GM19455 (cell line): ENCODE results near the gene SLC25A38.
"Not testable (repeated sequence)": the region's sequence is repeated elsewhere in the genome, so short reads cannot be mapped to it uniquely, and the experiment has no call there.

ENCODE experiments used
- ATAC-seq: cut with Tn5 transposase; IDR thresholded peaks from one replicate; pipeline ENCODE4 v1.9.1; 2021; ENCODE audit not compliant: unreplicated experiment

SLC25A38 gene

DNA sequence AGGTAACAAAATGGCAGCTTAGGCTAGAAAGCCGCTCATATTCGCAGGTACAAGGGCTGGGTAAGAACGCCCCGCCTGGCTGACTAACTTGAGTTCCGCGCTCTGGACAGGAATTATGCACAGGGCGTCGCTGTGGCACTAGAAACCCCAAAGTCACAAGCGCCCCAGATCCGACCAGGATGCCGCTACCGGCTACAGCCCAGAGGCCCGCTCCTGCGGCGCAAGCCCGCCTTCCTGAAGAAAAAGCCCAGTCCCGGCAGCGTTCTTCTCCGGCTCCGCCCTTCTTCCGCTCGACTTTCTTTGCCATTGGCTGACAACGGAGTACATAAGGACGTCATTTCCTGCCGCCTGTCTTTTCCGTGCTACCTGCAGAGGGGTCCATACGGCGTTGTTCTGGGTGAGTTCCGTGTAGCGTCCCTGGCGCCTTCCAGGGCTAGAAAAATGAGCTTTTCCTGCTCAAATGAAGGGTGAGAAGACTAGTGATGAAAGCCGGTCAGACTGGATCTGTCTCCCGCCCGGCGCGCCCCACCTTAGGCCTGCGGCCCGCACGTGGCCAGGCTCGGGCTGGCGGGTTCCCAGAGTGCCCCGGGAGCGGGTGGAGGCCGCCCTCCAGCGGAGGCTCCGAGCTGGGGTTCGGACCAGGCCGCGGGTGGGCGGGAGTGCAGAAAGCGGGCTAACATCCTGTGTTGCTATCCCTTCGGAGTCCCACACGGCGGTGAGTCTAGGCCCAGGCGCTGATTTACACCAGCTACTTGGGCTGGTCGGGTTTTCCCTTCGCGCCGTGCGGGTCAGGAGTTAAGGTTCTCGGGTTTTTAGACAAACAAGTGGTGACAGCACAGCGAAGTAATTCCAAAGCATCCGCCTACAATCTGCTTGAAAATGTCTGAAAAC, 23.4 kb downstream of the SLC25A38 start, which contains the start of gene RPSA:
TSS of gene RPSA (plus strand) at position 353 of the 891 bp plus-strand sequence. CDS start 934 bp downstream, outside the sequence.
- peak; percentile 95 for ATAC-seq

DNA sequence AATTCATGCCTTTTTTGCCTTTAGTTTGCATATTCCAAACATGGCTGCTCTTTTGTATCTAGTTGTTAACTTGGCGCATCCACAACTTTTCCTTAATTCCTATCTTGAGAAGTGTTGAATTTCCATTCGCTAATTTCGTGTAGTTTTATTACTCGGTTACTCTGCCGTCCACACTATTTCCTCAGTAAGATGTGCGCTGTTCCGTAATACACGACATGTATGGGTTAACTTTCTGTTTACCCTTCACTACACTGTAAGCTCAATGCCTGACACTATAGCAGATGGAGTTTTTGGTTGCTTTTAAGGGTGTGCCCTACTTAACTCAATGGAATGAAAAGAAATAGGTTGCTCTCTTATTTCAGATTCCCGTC, 24.1 kb downstream of the SLC25A38 start:
- ATAC-seq = no peak

DNA sequence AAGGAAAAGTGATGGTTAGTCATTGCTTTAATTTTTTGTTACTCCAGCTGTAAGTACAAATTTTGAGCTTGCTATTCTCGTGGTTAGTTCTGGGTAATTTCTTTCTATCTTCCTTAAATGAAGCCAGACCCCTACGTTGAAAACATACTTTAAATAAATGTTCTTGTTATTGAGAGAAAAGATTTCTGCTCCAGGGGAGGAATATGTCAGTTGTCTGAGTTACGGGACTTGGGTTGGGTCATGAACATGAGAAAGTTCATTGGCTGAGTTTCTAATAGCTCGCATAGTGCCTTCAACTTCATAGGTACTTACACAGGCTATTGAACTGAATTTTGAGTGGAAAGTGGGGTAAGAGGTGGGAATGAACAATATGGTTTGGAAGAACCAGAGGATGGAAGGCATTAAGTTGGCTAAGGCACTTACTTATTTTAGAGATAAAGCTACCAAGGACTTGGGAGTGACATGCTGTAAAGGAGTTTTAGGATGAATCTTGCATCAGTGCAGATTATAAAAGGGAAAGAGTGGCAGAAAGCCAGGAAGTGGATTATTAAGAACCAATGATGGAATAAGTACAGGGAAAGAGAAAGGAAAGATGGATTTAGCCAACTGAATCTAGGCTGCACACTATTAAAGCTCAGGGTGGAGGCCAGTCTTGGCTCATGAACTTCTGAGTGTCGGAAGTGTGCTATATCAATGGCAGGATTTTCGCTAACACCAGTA, 24.8 kb downstream of the SLC25A38 start:
- no peak for ATAC-seq

DNA sequence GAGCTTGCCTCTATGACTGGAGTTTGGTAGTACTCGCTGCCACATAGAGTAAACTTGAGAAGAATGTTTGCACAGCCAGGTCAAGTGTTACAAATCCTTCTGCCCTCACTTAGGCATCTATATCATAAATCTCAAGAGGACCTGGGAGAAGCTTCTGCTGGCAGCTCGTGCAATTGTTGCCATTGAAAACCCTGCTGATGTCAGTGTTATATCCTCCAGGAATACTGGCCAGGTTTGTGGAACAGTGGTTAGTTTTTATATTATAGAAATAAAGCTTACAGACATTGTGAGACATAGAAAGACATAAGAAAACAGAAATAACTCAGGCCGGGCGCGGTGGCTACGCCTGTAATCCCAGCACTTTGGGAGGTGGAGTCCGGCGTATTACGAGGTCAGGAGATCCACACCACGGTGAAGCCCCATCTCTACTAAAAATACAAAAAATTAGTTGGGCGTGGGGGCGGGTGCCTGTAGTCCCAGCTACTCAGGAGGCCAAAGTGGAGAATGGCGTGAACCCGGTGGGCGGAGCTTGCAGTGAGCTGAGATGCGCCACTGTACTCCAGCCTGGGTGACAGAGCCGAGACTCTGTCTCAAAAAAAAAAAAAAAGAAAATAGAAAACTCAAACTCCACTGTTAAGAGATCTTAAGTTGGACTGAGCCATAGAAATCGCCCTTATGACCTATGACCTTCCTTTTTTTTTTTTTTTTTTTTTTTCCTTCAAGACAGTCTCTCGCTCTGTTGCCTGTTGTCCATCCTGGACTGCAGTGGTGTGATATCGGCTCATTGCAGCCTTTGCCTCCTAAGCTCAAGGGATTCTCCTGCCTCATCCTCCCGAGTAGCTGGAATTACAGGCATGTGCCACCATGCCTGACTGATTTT, 25.6 kb downstream of the SLC25A38 start:
- ATAC-seq = no peak

DNA sequence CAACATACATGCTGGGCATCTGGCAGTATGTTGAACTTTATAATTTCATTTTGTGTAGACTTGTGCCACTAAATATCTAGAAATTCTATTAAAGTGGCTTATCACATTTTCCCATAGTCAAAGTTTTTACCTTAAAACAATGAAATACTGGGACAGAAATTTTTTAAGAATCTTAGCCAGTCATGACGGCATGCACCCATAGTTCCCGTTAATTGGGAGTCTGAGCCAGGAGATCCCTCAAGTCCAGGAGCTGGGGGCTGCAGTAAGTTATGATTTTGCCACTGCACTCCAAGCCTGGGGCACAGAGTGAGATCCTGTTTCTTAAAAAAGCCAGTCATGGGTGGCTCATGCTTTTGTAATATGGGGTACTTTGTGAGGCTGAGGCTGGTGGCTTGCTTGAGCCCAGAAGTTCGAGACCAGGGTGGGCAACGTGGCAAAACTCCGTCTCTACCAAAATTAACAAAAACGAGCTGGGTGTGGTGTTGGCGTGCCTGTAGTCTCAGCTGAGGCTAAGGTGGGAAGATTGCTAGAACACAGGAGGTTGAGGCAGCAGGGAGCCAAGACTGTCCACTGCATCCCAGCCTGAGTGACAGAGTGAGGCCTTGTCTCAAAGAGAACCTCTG, 26.5 kb downstream of the SLC25A38 start:
- no peak for ATAC-seq

DNA sequence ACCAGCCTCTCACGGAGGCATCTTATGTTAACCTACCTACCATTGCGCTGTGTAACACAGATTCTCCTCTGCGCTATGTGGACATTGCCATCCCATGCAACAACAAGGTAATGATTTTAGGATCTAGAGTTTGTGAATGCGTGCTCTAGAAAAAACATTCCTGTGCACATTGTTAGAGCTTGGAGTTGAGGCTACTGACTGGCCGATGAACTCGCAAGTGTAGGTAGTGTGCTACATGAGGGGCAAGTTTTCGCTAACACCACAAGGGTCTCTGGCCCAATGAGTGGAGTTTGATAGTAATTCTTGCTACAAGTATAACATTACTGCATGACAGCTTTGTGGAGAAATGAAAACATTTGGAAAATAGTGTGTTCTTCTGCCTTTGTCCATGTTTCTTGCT, 27.7 kb downstream of the SLC25A38 start:
- no peak for ATAC-seq

DNA sequence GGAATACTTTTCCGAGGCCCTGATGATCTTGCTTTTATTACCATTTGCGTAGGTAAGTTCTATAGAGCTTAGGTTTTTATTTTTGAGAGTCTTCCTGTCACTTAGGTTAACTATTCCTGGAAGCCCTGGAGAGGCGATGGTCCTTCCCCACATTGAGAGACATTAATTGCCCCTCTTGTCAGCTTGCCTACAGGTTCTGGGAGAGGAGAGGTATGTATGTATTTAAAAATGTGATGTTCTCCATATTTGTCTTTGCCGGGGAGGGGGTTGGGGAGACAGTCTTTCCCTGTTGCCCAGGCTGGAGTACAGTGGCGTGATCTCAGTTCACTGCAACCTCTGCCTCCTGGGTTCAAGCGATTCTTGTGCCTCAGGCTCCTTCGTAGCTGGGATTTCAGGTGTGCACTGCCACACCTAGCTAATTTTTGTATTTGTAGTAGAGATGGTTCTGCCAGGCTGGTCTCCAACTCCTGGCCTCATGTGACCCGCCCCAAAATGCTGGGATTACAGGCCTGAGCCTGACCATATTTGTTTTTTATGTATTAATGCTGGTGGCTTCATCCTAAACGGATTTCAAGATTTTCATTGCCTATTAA, 29.6 kb downstream of the SLC25A38 start:
- ATAC-seq = no peak

DNA sequence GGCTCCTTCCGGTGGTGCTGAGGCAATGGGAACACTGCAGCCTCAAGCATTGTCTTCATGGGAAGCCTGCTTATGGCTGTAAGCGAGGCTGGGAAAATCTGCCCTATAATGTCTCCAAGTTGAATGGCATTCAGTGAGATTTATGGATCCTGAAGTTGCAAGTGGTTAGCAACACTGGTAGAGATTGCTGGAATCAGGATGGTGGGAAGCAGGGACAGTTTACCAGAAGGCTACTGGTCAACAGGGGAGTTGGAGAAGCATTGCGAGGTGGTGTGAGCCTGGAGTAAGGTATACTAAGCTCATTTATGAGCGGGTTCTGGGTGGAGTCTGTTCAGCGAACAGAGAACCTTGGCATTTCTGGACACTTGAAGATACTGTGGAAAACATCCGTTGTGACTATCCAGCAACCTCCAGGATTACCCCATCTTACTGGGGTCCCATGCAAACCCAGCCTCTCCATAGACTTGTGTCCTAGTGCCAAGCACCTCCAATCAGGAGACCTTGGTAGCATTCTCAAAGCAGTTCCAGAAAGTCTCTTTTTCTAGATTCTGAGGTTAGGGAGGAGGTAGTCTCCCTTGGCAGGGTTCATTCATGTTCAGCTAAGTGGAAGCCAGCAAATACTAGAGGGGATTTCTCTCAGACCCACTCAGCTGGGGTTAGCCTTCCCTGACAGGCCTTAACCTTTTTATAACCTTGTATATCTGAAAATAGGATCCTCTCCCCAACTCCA, 30.7 kb downstream of the SLC25A38 start:
- ATAC-seq = no peak

DNA sequence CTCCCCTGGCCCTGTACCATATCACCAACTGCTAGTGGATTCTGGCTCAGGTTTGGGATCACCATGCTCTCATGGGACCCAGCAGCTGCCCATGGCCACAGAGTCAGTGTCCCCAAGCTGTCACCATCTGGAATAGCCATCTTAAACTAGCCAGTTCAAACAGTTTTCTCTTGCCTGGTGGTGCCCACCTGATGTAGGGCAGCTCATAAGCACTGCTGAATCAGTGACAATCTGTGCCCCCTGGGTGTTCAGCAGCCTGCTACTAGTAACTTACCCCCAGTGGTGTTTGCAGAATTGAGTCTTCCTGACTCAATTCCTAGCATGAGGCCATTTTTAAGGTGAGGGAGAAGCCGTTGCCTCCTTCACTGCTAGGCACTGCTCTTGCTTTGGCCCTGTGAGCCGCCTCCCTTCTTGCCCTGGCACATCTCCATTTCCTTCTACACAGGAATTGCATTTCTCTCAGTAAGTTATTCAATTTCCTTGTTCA, 31.3 kb downstream of the SLC25A38 start:
- no peak for ATAC-seq

DNA sequence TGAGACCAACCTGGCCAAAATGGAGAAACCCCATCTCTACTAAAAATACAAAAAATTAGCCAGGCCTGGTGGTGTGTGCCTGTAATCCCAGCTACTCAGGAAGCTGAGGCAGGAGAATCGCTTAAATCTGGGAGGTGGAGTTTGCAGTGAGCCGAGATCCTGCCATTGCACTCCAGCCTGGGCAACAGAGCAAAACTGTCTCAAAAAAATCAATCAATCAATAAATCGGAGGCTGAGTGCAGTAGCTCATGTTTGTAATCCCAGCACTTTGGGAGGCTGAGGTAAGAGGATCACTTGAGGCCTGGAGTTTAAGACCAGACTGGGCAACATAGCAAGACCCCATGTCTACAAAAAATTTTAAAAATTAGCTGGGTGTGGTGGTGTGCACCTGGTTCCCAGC, 32.1 kb downstream of the SLC25A38 start:
- ATAC-seq = not testable (repeated sequence)

DNA sequence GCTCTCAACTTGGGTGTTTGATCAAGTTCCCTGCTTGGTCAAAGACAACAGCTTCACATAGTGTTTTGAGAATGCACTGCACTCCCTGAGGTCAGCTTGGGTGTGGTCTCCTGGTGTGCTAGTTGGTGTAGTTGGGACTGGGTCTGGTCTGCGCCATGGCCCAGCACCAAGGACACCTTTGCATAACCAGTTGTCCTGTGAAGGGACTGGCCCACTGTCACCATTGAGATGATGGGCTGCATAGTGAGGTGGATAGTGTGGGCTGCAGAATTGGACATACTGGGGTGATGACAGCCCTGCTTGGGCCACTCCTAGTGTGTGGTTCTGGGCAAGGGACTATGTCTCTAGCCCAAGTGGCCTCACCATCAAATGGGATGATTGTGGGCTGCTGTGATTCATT, 32.8 kb downstream of the SLC25A38 start:
- no peak for ATAC-seq

DNA sequence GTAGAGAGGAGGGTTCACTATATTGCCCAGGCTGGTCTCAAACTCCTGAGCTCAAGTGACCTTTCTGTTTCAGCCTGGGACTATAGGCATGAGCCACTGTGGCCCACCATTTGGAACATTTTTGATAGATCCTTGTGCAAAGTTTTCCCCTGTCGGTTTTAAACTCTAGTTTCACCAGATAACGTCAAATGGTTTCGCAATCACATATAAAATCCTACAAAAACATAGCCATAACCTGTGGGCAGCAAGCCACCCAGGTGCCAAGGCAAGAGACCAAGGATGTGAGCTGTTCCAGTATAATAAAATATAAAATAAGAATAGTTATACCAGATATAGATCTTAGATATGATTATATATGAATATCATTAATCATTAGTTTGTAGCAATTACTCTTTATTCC, 33.8 kb downstream of the SLC25A38 start:
- not testable (repeated sequence) for ATAC-seq

DNA sequence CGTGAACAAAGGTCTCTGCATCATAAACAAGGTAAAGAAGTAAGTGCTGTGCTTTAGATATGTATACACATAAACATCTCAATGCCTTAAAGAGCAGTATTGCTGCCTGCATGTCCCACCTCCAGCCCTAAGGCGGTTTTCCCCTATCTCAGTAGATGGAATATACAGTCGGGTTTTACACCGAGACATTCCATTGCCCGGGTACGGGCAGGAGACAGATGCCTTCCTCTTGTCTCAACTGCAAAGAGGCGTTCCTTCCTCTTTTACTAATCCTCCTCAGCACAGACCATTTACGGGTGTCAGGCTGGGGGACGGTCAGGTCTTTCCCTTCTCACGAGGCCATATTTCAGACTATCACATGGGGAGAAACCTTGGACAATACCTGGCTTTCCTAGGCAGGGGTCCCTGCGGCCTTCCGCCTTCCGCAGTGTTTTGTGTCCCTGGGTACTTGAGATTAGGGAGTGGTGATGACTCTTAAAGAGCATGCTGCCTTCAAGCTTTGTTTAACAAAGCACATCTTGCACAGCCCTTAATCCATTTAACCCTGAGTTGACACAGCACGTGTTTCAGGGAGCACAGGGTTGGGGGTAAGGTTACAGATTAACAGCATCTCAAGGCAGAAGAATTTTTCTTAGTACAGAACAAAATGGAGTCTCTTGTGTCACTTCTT, 35.5 kb downstream of the SLC25A38 start:
- not testable (repeated sequence) for ATAC-seq

DNA sequence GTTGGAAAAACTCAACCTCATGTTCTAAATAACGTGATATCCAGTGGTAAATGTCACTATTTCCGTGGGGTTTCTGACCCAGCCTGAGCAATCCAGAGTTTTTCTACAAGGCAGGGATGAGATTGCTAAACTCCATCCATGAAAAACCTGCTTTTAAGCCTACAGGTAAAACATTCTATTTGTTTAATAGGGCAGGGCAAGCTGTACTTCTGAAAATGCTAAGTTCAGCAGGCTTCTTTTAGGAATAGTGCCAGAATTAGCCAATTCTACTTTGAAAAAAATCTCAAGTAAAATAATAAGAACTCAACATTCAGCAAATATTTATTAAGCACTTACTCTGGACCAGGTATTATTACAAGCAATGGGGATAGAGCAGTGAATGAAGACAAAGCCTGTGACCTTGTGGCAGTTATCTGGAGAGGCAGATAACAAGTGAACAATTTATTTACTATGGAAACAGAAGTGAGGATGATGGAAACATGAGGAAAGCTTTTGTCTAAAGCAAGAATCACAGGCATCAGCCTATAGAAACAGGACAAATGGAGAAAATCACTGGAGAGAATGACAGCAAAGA, 36.7 kb downstream of the SLC25A38 start:
- no peak for ATAC-seq

DNA sequence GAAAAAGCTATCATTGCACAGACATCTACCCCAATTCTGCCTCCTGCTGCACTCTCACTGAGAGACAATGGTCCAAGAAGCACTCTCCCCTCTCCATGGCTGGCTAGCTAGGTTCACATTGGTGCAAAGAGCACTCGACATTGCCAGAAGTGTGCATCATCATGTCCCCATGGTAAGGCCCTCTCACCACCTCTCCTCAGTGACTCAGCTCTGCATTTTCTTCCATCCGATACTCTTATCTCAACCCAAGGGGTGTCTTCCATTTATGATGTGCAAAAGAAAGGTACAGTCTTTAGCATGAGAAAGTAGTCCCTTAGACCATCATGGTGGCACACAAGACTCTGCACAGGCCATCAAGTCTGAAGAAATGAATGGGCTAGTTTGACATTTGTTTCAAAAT, 37.4 kb downstream of the SLC25A38 start:
- no peak for ATAC-seq

DNA sequence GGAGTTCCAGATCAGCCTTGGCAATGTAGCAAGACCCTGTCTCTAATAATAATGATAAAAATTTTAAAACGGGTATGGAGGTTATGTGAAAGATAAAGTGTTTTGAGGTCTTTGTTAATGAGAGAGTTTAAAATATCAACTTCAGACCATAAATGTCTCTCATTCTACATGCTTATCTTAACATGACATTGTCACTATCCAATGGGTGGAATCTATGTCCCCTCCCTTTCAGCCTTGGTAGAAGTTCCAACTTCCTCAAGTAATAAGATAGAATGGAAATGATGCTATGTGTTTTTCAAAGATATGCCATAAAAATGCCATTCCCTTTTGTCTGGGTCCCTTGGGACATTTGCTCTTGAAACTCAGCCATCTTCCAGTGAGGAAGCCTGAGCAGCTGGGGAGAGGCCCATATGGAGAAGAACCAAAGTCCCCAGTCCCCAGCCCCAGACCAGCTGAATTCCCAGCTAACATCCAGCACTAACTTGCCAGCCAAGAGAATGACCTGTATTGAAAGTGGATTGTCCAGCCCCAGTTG, 40.3 kb downstream of the SLC25A38 start:
- no peak for ATAC-seq

DNA sequence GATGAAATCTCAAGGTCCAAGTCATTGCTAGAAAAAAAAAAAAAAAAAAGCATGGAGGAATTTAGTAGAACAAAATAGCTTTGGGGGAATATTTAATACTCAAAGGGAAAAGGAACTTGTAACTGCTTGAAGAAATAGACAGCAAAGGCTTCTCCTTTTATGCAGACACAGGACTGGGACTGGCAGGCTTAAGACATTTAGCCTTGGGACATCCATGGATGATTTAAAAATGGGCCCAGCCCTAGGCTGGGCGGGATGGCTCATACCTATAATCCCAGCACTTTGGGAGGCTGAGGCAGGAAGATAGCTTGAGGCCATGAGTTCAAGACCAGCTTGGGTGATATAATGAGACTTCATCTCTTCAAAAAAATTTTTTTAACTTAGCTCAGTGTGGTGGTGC, 43.1 kb downstream of the SLC25A38 start:
- ATAC-seq = no peak

DNA sequence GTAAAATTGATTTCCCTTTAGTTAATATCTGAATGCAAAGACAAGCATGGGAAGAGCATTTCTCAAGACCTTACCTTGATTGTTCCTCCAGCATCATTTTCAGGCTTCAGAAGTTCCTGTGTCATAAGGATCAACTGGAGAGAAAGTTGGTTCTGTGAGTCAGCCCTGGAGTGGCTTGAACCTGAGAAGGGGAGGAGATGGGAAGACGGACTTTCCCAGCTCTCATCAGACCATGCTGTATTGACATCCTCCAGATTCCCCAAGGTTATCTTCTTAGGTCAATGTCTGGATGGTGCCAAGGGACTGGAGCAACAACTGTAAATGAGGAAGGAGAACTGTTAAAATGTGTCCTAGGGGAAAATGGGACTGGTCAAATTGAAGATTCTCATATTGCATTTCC, 44.3 kb downstream of the SLC25A38 start:
- no peak for ATAC-seq
